Activated CD4-positive, alpha-beta T cell treated with anti-CD3 and anti-CD28 coated beads, Interleukin-2, amount 10 ng/mL, durations not matched to agents 24 days and 14 days (primary cell): ENCODE data around the gene BCAR1. TPM values are rescaled to one million over a fixed set of nuclear protein-coding genes. Genes with fewer than 3 reads are reported as not detected.
A peak's percentile ranks its signal among the peaks of the same experiment; 100 is the strongest.
"Not testable (repeated sequence)": the region's sequence is repeated elsewhere in the genome, so short reads cannot be mapped to it uniquely, and the experiment has no call there.

Experiments used
- DNase-seq: peaks from one replicate; pipeline ENCODE4 v3.0.0; 2022
- H3K27ac Mint-ChIP-seq: one replicate; pipeline ENCODE4 v1.8.0; 2022; ENCODE audit warnings: mild to moderate bottlenecking, mixed read lengths
- H3K27me3 Mint-ChIP-seq: one replicate; pipeline ENCODE4 v1.8.0; 2022; ENCODE audit warnings: mixed read lengths
- H3K36me3 Mint-ChIP-seq: one replicate; pipeline ENCODE4 v1.8.0; 2022; ENCODE audit warnings: low read depth, mild to moderate bottlenecking, mixed read lengths
- H3K4me1 Mint-ChIP-seq: one replicate; pipeline ENCODE4 v1.8.0; 2021; ENCODE audit warnings: mixed read lengths
- H3K4me3 Mint-ChIP-seq: one replicate; pipeline ENCODE4 v1.8.0; 2022; ENCODE audit warnings: mild to moderate bottlenecking, moderate library complexity, mixed read lengths
- H3K9me3 Mint-ChIP-seq: one replicate; pipeline ENCODE4 v1.8.0; 2021; ENCODE audit warnings: mixed read lengths
- intact Hi-C: fragments of 100-400 bp; cut with micrococcal nuclease; formaldehyde crosslinking; loops from one replicate; pipeline ENCODE4 v1.15.1; 2023
- total RNA-seq: library from RNA; stranded (reverse); gene quantifications from 2 replicates; pipeline ENCODE4 v1.2.3, GENCODE V29; 2022

Gene BCAR1
- total RNA-seq, 1 donor from 2014 or later: 0.79 TPM

DNA sequence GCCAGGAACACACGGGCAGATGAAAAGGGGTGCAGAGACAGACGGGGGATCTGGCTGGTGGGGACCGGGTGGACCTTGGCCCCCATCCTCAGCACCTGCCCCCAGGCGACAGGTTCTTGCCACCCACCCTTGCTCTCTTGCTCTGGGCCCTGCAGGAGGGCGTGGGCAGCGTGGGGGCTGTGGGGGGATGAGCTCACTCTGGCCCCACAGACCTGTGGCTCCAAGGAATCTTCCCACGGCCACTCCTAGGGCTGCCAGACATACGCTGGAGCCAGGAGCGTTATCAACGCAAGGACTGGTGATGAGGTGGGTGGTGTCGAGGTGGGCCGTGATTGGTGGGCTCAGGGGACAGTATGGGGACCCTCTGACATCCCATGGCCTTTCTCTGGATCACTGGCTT lies 26.3 kb downstream of the BCAR1 start:
- H3K4me3 Mint-ChIP-seq: no peak overlapping the region
- intact Hi-C loops: loop anchor here (2.0 kb wide), 1 partner anchor 18 kb away; the partner anchor contains the start of gene CTRB2
- H3K36me3 Mint-ChIP-seq: no peaks in the 10 kb centered on the region
- H3K27ac Mint-ChIP-seq: no peak overlapping the region
- H3K4me1 Mint-ChIP-seq: no peaks in the 10 kb centered on the region
- no peaks in the 10 kb centered on the region for H3K27me3 Mint-ChIP-seq
- DNase-seq: no peak
- H3K9me3 Mint-ChIP-seq: no peaks in the 10 kb centered on the region

DNA sequence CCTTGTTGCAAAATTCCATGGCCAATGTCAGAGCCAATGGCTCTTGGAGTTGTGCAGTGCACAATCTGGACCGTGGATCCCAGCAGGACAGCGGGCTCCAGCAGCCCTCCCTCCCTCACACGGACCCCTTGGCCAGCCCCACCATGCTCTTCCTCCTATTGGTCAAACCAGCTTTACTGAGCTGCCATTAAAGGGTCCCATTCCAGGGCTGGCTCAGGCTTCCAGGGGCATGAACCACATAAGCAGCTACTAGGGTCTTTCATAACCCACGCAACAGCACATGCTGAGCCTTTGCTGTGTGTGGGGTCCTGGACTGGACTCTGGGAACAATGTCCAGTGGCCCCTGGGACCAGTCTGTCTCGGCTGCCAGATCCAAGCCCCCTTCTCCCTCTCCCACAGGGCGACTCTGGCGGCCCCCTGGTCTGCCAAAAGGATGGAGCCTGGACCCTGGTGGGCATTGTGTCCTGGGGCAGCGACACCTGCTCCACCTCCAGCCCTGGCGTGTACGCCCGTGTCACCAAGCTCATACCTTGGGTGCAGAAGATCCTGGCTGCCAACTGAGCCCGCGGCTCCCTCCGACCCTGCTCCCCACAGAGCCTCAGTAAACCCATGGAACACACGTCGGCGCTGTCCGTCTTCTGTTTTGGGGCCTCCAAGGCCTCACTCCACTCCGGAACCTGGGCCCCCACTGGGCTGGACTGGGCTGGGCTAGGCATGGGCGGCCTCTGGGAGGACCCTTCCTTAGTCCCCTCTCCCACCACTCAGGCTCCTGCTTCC lies 26.9 kb downstream of the BCAR1 start:
- DNase-seq: no peak
- Mint-ChIP-seq H3K9me3 (no peaks in the 10 kb centered on the region), H3K36me3 (no peaks in the 10 kb centered on the region), H3K4me3 (no peak overlapping the region), H3K27ac (no peak overlapping the region), H3K4me1 (peaks cover 4% of the 10 kb centered on the region), H3K27me3 (no peaks in the 10 kb centered on the region)
- intact Hi-C loops: loop anchor here (2.0 kb wide), 1 partner anchor 18 kb away; the partner anchor contains the start of gene CTRB2

DNA sequence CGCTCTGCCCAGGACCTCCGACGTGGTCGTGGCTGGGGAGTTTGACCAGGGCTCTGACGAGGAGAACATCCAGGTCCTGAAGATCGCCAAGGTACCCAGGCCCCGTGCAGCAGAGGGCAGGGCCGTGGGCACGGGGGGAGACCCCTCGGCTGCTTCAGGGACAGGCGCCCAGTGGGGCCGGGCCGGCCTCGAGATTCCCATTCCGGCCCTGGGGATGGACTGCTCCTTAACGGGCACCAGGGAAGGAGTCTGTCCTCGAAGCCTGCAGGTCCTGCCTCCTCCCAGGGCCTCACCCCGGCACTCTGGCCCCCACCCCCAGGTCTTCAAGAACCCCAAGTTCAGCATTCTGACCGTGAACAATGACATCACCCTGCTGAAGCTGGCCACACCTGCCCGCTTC lies 28.3 kb downstream of the BCAR1 start:
- H3K27me3 Mint-ChIP-seq, H3K27ac Mint-ChIP-seq, H3K4me1 Mint-ChIP-seq, intact Hi-C loops, H3K4me3 Mint-ChIP-seq, H3K36me3 Mint-ChIP-seq, DNase-seq, H3K9me3 Mint-ChIP-seq: not testable (repeated sequence)

DNA sequence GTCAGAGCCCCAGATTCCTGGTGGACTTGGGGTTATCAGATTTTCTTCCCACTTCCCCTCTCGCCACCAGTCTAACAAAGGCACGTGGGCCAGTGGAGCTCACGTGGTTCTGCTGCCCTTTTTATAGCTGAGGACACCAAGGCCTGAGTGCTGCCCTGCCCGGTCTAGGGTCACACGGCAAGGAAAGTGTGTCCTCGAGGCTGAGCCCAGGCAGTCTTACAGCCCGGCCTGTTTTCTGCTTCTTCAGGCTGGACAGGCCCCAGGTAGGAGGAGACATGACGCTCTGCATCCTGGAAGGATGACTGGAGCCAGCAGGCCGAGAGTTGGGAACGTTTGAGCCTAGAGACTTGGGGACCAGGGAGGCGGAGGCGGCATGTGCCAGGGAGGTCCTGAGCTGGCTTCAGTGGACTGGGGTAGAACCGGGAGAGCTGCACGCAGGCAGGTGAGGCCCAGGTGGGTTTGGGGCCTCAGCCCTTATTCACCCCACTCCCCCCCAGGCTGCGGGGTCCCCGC lies 29.1 kb downstream of the BCAR1 start:
- Mint-ChIP-seq H3K4me1 (peaks cover 4% of the 10 kb centered on the region), H3K9me3 (no peaks in the 10 kb centered on the region), H3K36me3 (no peaks in the 10 kb centered on the region), H3K4me3 (no peak overlapping the region), H3K27me3 (no peaks in the 10 kb centered on the region), H3K27ac (no peak overlapping the region)
- intact Hi-C loops: no loop called here
- DNase-seq: no peak

DNA sequence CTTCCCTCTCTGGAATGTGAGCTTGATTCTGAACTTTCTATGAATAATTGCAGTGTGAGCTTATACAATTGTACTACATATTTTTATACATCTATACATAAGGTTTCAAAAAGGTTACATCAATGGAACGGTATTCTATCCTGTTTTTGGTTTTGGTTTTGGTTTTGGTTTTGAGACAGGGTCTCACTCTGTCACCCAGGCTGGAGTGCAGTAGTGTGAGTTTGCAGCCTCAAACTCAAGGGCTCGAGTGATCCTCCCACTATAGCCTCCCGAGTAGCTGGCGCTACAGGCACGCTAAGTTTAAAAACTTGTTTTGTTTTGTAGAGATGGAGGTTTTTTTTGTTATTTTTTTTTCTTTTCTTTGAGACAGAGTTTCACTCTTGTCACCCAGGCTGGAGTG lies 31.6 kb downstream of the BCAR1 start:
- H3K27ac Mint-ChIP-seq: peak overlapping the region; percentile 59
- no peaks in the 10 kb centered on the region for H3K27me3 Mint-ChIP-seq
- H3K4me1 Mint-ChIP-seq: peaks cover 4% of the 10 kb centered on the region
- intact Hi-C loops: no loop called here
- no peaks in the 10 kb centered on the region for H3K9me3 Mint-ChIP-seq
- peak overlapping the region; percentile 70 for H3K4me3 Mint-ChIP-seq
- H3K36me3 Mint-ChIP-seq: no peaks in the 10 kb centered on the region
- DNase-seq: peak; percentile 73

DNA sequence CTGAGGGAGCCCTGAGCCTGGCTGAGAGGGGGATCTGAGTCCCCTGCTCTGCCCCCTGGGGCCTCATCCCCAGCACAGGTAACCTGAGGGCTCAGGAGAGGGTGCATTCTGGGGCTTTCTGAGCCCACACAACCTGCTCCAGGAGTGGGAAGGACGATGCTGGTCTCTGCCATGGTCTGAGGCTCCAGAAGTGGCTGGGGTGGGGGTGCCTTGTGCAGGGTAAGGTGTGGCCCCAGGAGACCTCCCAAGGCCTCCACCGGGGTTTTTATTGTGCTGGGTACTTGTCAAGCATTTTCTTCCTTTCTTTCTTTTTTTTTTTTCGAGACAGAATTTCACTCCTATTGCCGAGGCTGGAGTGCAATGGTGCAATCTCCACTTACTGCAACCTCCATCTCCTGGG lies 32.3 kb downstream of the BCAR1 start:
- intact Hi-C loops: no loop called here
- Mint-ChIP-seq H3K4me3 (no peak overlapping the region), H3K36me3 (no peaks in the 10 kb centered on the region), H3K9me3 (no peaks in the 10 kb centered on the region), H3K27me3 (no peaks in the 10 kb centered on the region), H3K27ac (no peak overlapping the region), H3K4me1 (peaks cover 4% of the 10 kb centered on the region)
- DNase-seq: no peak

DNA sequence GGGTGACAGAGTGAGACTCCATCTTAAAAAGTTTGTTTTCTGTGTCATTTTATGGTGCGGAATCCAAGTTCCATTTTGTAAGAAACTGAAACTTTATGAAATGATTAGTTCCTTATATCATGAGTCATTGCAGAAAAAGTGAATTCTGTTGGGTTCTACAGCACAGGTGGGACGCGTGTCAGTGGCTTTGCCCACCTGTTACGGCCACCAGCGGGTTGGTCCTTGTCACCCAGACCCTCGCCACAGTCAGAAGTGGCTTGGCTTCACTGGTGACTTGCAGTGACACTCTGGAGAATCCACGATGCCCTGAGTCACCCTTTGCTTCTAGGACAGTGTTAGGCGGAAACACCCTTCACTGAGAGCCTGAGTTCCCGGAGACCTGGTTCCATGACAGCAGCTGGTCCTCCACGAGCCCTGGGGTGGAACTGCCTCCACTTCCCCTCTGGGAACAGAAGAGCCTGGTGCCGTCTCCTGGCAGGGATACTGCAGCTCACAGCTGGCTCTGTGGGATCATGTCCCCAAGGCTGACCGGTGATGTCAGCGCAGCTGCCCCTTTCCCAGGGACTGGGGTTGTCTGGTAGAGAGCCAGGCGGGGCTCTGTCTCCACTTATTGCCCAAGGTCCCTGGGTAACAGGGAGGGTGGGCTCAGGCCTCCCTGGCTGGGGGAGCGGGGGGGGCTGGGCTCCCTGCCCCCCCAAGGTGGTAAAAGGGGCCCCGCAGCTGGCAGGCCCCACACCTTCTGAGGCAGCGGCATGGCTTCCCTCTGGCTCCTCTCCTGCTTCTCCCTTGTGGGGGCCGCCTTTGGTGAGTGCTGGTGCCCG lies 33.0 kb downstream of the BCAR1 start, which contains the start of gene CTRB1:
Gene CTRB1, plus strand, starts transcription at position 733 of the 821 bp plus-strand sequence. Its CDS starts 20 bp downstream, at position 753.
- H3K27ac Mint-ChIP-seq: peak within 1 kb of the TSS; percentile 59
- H3K36me3 Mint-ChIP-seq: no peaks in the 10 kb centered on the region
- H3K4me1 Mint-ChIP-seq: peaks cover 4% of the 10 kb centered on the region
- peak within 1 kb of the TSS; percentile 70 for H3K4me3 Mint-ChIP-seq
- no peaks in the 10 kb centered on the region for H3K27me3 Mint-ChIP-seq
- intact Hi-C loops: no loop called here
- H3K9me3 Mint-ChIP-seq: no peaks in the 10 kb centered on the region
- no peak for DNase-seq

DNA sequence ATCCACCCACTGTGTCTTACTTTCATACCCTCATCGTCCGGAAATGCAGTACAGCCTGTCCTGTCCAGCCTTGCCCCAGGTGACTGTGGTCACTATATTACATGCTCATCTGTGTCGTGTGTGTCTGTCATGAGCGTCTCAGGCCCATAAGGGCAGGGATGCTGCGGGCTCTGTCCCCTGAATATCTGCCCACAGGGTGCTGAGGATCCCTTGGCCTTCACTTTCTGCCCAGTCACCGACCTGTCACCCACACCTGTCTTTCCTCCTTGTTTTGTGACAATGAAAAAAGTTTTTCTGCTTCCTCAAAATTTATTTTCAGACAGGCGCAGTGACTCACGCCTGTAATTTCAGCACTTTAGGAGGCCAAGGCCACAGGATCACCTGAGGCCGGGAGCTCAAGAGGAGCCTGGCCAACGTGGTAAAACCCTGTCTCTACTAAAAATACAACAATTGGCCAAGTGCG lies 34.0 kb downstream of the BCAR1 start:
- H3K36me3 Mint-ChIP-seq: no peaks in the 10 kb centered on the region
- H3K9me3 Mint-ChIP-seq: no peaks in the 10 kb centered on the region
- peaks cover 4% of the 10 kb centered on the region for H3K4me1 Mint-ChIP-seq
- no peak overlapping the region for H3K4me3 Mint-ChIP-seq
- intact Hi-C loops: no loop called here
- no peak for DNase-seq
- no peaks in the 10 kb centered on the region for H3K27me3 Mint-ChIP-seq
- H3K27ac Mint-ChIP-seq: no peak overlapping the region

DNA sequence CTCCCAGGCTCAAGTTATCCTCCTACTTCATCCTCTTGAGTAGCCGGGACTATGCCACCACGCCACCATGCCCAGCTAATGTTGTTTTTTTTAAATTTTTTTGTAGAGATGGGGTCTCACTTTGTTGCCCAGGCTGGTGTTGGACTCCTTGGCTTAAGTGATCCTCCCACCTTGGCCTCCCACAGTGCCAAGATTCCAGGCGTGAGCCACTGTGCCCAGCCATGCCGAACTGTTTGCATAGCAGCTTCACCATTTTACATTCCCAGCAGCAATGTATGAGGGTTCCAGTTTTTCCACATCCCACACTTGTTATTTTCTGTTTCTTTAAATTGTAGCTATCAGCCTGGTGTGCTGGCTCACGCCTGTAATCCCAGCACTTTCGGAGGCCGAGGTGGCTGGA lies 34.8 kb downstream of the BCAR1 start:
- Mint-ChIP-seq H3K36me3 (no peaks in the 10 kb centered on the region), H3K27ac (no peak overlapping the region), H3K27me3 (no peaks in the 10 kb centered on the region), H3K9me3 (no peaks in the 10 kb centered on the region), H3K4me1 (peaks cover 4% of the 10 kb centered on the region), H3K4me3 (no peak overlapping the region)
- intact Hi-C loops: no loop called here
- DNase-seq: no peak

DNA sequence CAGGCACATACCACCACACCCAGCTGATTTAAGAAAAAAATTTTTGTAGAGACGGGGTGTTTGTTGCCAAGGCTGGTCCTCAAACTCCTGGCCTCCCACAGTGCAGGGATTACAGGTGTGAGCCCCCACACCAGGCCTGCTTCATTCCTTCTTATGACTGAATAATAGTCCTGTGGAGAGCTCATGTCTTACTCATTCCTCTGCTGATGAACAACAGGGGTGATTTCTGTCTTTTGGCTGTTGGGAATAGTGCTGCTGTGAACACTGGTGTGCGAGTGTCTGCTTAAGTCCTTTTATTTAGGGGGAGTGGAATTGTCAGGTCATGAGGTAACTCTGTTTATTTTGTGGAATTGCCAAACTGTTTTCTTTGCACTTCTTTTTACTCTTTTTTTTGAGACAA lies 35.3 kb downstream of the BCAR1 start:
- intact Hi-C loops: no loop called here
- H3K4me1 Mint-ChIP-seq: peaks cover 4% of the 10 kb centered on the region
- H3K4me3 Mint-ChIP-seq: no peak overlapping the region
- no peak for DNase-seq
- no peak overlapping the region for H3K27ac Mint-ChIP-seq
- no peaks in the 10 kb centered on the region for H3K36me3 Mint-ChIP-seq
- no peaks in the 10 kb centered on the region for H3K27me3 Mint-ChIP-seq
- H3K9me3 Mint-ChIP-seq: no peaks in the 10 kb centered on the region

DNA sequence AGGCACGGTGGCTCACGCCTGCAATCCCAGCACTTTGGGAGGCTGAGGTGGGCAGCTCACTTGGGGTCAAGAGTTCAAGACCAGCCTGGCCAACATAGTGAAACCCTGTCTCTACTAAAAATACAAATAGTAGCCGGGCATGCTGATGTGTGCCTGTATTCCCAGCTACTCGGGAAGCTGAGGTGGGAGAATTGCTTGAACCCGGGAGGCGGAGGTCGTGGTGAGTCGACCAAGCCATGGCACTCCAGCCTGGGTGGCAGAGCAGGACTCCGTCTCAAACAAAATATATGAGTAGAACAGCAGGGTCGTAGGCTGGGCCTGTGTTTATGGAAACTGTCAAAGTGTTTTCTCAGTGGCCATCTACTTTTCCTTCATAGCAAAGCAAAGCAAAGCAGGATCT lies 40.1 kb downstream of the BCAR1 start:
- H3K36me3 Mint-ChIP-seq, intact Hi-C loops, H3K9me3 Mint-ChIP-seq, H3K27ac Mint-ChIP-seq, DNase-seq, H3K27me3 Mint-ChIP-seq, H3K4me3 Mint-ChIP-seq, H3K4me1 Mint-ChIP-seq: not testable (repeated sequence)

DNA sequence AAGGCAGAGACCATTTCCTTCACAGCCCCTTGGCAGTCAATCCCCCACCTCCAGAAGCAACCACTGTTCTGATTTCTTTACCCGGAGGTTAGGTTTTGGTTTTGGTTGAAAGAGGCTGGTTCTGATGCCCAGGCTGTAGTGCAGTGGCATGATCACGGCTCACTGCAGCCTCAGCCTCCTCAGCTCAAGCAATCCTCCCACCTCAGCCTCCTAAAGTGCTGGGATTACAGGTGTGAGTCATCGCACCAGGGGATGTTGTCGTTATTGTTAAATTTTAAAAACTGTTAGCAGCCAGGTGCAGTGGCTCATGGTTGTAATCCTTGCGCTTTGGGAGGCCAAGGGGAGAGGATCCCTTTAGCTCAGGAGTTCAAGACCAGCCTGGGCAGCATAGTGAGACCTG lies 41.5 kb downstream of the BCAR1 start:
- Mint-ChIP-seq H3K27ac (no peak overlapping the region), H3K4me1 (no peaks in the 10 kb centered on the region), H3K4me3 (no peak overlapping the region), H3K36me3 (no peaks in the 10 kb centered on the region), H3K9me3 (no peaks in the 10 kb centered on the region), H3K27me3 (no peaks in the 10 kb centered on the region)
- intact Hi-C loops: no loop called here
- DNase-seq: no peak

DNA sequence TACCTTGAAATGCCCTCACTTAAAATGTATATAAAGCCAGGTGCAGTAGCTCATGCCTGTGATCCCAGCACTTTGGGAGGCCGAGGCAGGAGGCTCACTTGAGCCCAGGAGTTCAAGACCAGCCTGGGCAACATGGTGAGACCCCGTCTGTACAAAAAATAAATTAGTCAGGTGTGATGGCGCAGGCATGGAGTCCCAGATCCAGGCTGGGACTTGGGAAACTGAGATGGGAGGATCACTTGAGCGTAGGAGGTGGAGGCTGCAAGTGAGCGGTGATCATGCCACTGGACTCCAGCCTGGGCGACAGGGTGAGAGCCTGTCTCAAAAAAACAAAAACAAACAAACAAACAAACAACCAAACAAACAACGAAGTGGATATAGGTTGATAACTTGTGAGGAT lies 41.9 kb downstream of the BCAR1 start:
- DNase-seq, H3K9me3 Mint-ChIP-seq, intact Hi-C loops, H3K4me1 Mint-ChIP-seq, H3K27ac Mint-ChIP-seq, H3K36me3 Mint-ChIP-seq, H3K4me3 Mint-ChIP-seq, H3K27me3 Mint-ChIP-seq: not testable (repeated sequence)

DNA sequence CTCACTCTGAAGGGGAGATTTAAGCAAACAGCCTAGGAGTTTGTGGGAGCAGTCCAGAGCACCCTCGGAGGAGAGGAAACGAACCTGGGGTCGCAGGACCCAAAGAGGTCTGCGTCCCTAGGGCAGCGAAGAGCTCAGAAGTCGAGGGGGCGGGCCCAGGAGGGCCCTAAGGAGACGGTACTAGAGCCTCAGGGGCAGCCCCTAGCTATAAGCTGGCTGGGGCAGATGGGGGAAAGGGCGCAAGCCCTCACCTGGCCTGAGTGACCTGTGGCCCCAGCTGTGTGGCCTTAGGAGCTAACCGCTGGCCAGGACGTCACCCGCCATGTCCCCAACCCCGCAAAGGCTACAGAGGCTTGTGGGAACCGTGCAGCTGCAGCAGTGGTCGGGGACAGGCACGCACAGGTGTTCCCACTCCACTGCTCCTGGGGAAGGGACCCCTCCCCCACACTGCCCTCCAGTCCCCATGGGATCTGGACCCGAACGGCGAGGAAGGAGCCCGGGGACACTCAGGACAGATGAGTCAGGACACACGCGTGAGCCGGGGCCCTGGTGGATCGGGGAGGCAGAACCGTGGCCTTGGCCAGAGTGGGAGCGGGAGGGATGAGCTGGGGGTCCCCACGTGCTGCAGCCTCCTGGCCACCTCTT lies 42.4 kb downstream of the BCAR1 start:
- Mint-ChIP-seq H3K4me1 (no peaks in the 10 kb centered on the region), H3K4me3 (no peak overlapping the region), H3K9me3 (no peaks in the 10 kb centered on the region), H3K36me3 (no peaks in the 10 kb centered on the region), H3K27me3 (no peaks in the 10 kb centered on the region), H3K27ac (no peak overlapping the region)
- intact Hi-C loops: no loop called here
- no peak for DNase-seq
